ENCODE measurements around the gene PIEZO2. TPM values are rescaled to one million over a fixed set of nuclear protein-coding genes. Genes with fewer than 3 reads are reported as not detected.

Gene PIEZO2
- total and polyA plus RNA-seq, 2 of the 8 experiments (the other 6 are each of a cell fraction or from before 2014, with no cell fraction given): 4.7 to 16.5 TPM

GRCh38 chr18:10784596-10785202 is 364.7 kb downstream of the PIEZO2 start:
- H3K4ac ChIP-seq (replicated peaks; ENCODE audit: insufficient read length, low read depth, low read length): no peak overlapping the region
- no peak overlapping the region for H4K5ac ChIP-seq (ENCODE audit: insufficient read length, low read depth, low read length)
- no peak overlapping the region for H2BK15ac ChIP-seq (ENCODE audit: low read length)
- no peaks in the 10 kb centered on the region for H3K36me3 ChIP-seq (ENCODE audit: control insufficient read depth in 2 of 4, insufficient read depth in 4 of 4, low read length in 3 of 4)
- DNase-seq (ENCODE audit: low read depth in 1 of 2, low spot score in 2 of 2) (no peak), FAIRE-seq (no peak)
- H3K9me3 ChIP-seq (ENCODE audit: insufficient read depth in 2 of 2, low read depth in 1 of 2, low read length in 1 of 2): no peaks in the 10 kb centered on the region
- H3K56ac ChIP-seq (replicated peaks; ENCODE audit: insufficient read length, low read depth, low read length): no peak overlapping the region
- no peaks in the 10 kb centered on the region for H4K20me1 ChIP-seq (replicated peaks in 1 of 2; ENCODE audit: control insufficient read depth in 1 of 2, insufficient read depth in 2 of 2, low read length in 2 of 2)
- H3K4me3 ChIP-seq (ENCODE audit: extremely low read depth in 1 of 4, insufficient read depth in 2 of 4, low read depth in 3 of 4, low read length in 4 of 4): no peak overlapping the region
- 84% methylated on average over 7 of the region's 7 CpGs; no CpG with 5 or more reads in 1 of the 2 experiments for WGBS, 2 experiments (ENCODE audit: extremely low coverage in 1 of 2, insufficient coverage in 1 of 2, insufficient read length in 1 of 2, insufficient replicate concordance in 2 of 2, low coverage in 1 of 2, low lambda C conversion rate in 2 of 2, missing lambda C conversion rate in 1 of 2)
- ChIA-PET POLR2A (ENCODE audit: partially characterized antibody) (no interaction called here), CTCF (ENCODE audit: partially characterized antibody) (interaction anchor here (0.6 to 5.6 kb wide), 6 partner anchors 12 to 368 kb away, joined by 3 to 41 read pairs (median 12); partner anchors contain the start of gene PIEZO2)
- peak; percentile 47 for TF ChIP-seq CEBPB (IDR thresholded peaks at IDR 0.05; ENCODE audit: low read depth, low read length)
- TF ChIP-seq E2F6 (IDR thresholded peaks at IDR 0.05): no peak
- no peak for TF ChIP-seq PHF8 (conservative IDR thresholded peaks at IDR 0.05; ENCODE audit: low read depth, low read length)
- TF ChIP-seq CTCF (IDR thresholded peaks at IDR 0.05; ENCODE audit: control extremely low read depth in 1 of 3, insufficient read depth in 1 of 3, low read depth in 1 of 3, low read length in 3 of 3): peak in 2 of 3 experiments; percentile 13 to 26; a peak in 2 of 4 replicates
- TF ChIP-seq SP2 (IDR thresholded peaks at IDR 0.05; ENCODE audit: low read length): no peak
- no peak for TF ChIP-seq RNF2 (IDR thresholded peaks at IDR 0.05; ENCODE audit: borderline replicate concordance, low read depth, low read length, missing control alignments, poor library complexity, severe bottlenecking)
- TF ChIP-seq NRF1 (IDR thresholded peaks at IDR 0.05; ENCODE audit: low read depth, low read length): no peak
- peak; percentile 32 to 51; a peak in 3 of 4 replicates for TF ChIP-seq RAD21 (IDR thresholded peaks at IDR 0.05 in 1 of 2, conservative IDR thresholded peaks at IDR 0.05 in 1 of 2; ENCODE audit: low read depth in 2 of 2, low read length in 2 of 2)
- no peak overlapping the region for H3K23ac ChIP-seq (ENCODE audit: insufficient read length)
- no peak overlapping the region for H3K9ac ChIP-seq (replicated peaks in 1 of 4; ENCODE audit: extremely low read depth in 1 of 4, low read depth in 3 of 4, low read length in 3 of 4)
- no peak overlapping the region for H2BK120ac ChIP-seq (replicated peaks; ENCODE audit: low read depth, low read length)
- H3K18ac ChIP-seq (ENCODE audit: extremely low read depth, low read length): no peak overlapping the region
- H2BK5ac ChIP-seq (ENCODE audit: low read depth, low read length): no peak overlapping the region
- H3K79me1 ChIP-seq (ENCODE audit: low read depth, low read length): no peaks in the 10 kb centered on the region
- no peak overlapping the region for H3K27ac ChIP-seq (ENCODE audit: low read depth, low read length)
- no peak overlapping the region for H4K8ac ChIP-seq (ENCODE audit: extremely low read depth, insufficient read depth, low read length)
- H2AK5ac ChIP-seq (ENCODE audit: low read depth, low read length): no peak overlapping the region
- H4K91ac ChIP-seq (replicated peaks; ENCODE audit: insufficient read length, low read length): no peak overlapping the region
- H2BK12ac ChIP-seq (ENCODE audit: low read depth, low read length): no peak overlapping the region
- H3K79me2 ChIP-seq (ENCODE audit: control insufficient read depth in 1 of 2, insufficient read depth in 2 of 2, low read length in 2 of 2): no peaks in the 10 kb centered on the region
- H3K4me1 ChIP-seq (replicated peaks in 1 of 4; ENCODE audit: control insufficient read depth in 3 of 4, insufficient read depth in 4 of 4, low read length in 3 of 4): no peaks in the 10 kb centered on the region
- no peak overlapping the region for H3K14ac ChIP-seq (ENCODE audit: insufficient read length)
- peaks cover 0 to 1% (median 0%) of the 10 kb centered on the region in 4 experiments; a peak in 1 of 7 replicates for H3K27me3 ChIP-seq (replicated peaks in 1 of 4; ENCODE audit: control insufficient read depth in 3 of 4, extremely low read depth in 1 of 4, insufficient read depth in 3 of 4, low read length in 3 of 4)
- H2AFZ ChIP-seq (ENCODE audit: low read length): no peak overlapping the region
- H2BK20ac ChIP-seq (ENCODE audit: low read length): no peak overlapping the region
- H3K23me2 ChIP-seq (ENCODE audit: low read depth, low read length): no peaks in the 10 kb centered on the region
- no peak overlapping the region for H3K4me2 ChIP-seq (ENCODE audit: insufficient read depth in 1 of 2, low read depth in 2 of 2, low read length in 2 of 2)
